Mesendoderm (in vitro differentiated cells): ENCODE results near the gene SCUBE1.

Experiments
- DNase-seq: peaks from one replicate; pipeline ENCODE4 v3.0.0; 2013
- H2AK5ac ChIP-seq: 2 replicates; pipeline ENCODE4 v1.6.1; 2013; ENCODE audit warnings: low read length, inconsistent platforms
- H2BK120ac ChIP-seq: 2 replicates; pipeline ENCODE4 v1.6.1; 2013; ENCODE audit warnings: low read depth, mild to moderate bottlenecking, low read length, moderate library complexity, mixed read lengths
- H2BK15ac ChIP-seq: replicated peaks from 2 replicates; pipeline ENCODE4 v1.6.1; 2013; ENCODE audit warnings: low read depth, mild to moderate bottlenecking, moderate library complexity
- H2BK5ac ChIP-seq: 2 replicates; pipeline ENCODE4 v1.6.1; 2013; ENCODE audit warnings: low read length, inconsistent platforms
- H3K18ac ChIP-seq: 2 replicates; pipeline ENCODE4 v1.6.1; 2013; ENCODE audit warnings: mild to moderate bottlenecking, low read length, mixed read lengths
- H3K23ac ChIP-seq: one replicate; pipeline ENCODE4 v1.6.1; 2013; ENCODE audit warnings: low read length
- H3K27ac ChIP-seq: 2 replicates; pipeline ENCODE4 v1.5.1; 2013; ENCODE audit warnings: low read depth, mild to moderate bottlenecking, inconsistent platforms, low read length, moderate library complexity
- H3K27me3 ChIP-seq: 2 replicates; pipeline ENCODE4 v1.6.1; 2013; ENCODE audit warnings: low read length, control low read depth, mild to moderate bottlenecking, inconsistent platforms; ENCODE audit not compliant: insufficient read depth, poor library complexity
- H3K36me3 ChIP-seq: 2 replicates; pipeline ENCODE4 v1.6.1; 2013; ENCODE audit warnings: low read length, inconsistent platforms; ENCODE audit not compliant: control insufficient read depth, insufficient read depth
- H3K4ac ChIP-seq: one replicate; pipeline ENCODE4 v1.6.1; 2013; ENCODE audit warnings: low read depth, mild to moderate bottlenecking, low read length, moderate library complexity
- H3K4me1 ChIP-seq: 2 replicates; pipeline ENCODE4 v1.6.1; 2013; ENCODE audit warnings: low read depth, low read length, inconsistent platforms; ENCODE audit not compliant: control insufficient read depth
- H3K4me2 ChIP-seq: 2 replicates; pipeline ENCODE4 v1.6.1; 2013; ENCODE audit warnings: low read length
- H3K4me3 ChIP-seq: 2 replicates; pipeline ENCODE4 v1.5.1; 2013; ENCODE audit warnings: mild to moderate bottlenecking, low read length
- H3K56ac ChIP-seq: one replicate; pipeline ENCODE4 v1.6.1; 2013; ENCODE audit warnings: low read length
- H3K79me1 ChIP-seq: 2 replicates; pipeline ENCODE4 v1.6.1; 2013; ENCODE audit warnings: low read length, inconsistent platforms
- H3K79me2 ChIP-seq: 2 replicates; pipeline ENCODE4 v1.6.1; 2013; ENCODE audit warnings: mild to moderate bottlenecking, low read length; ENCODE audit not compliant: control insufficient read depth, insufficient read depth
- H3K9ac ChIP-seq: 2 replicates; pipeline ENCODE4 v1.6.1; 2013; ENCODE audit warnings: low read length, inconsistent platforms
- H4K5ac ChIP-seq: one replicate; pipeline ENCODE4 v1.6.1; 2013; ENCODE audit warnings: low read length
- H4K8ac ChIP-seq: one replicate; pipeline ENCODE4 v1.6.1; 2013; ENCODE audit warnings: low read depth, mild to moderate bottlenecking, control low read depth, low read length, moderate library complexity
- WGBS: extraction: QIAGEN DNeasy Blood & Tissue Kit; methylation state at CpG from one replicate; pipeline ENCODE4 v1.1.7; 2013; ENCODE audit warnings: low lambda C conversion rate, missing lambda C conversion rate; ENCODE audit not compliant: insufficient coverage; ENCODE audit errors: extremely low coverage; 5-methylcytosine and 5-hydroxymethylcytosine counted together

The SCUBE1 gene

DNA sequence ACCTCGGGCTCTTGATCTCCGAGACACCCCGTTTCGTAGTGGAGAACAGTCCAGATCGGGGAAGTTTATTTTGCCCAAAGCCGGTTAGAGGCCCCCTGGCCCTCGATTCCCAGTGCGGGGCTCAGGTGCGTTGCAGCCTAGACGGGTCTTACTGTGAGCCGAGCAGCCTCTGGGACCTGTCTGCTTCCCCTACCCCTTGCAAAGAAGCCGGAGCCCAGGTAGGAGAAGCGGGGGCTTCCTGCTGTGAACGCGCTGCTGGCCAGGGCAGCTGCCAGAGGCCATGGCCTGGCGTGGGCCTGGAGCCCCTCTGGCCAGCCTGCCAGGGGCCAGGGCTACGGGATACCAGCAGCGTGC is 191.2 kb downstream of the SCUBE1 start:
- Histone ChIP-seq H2AK5ac (peak overlapping the region; percentile 24), H3K4me1 (no peaks in the 10 kb centered on the region), H3K79me2 (no peaks in the 10 kb centered on the region), H3K56ac (peak overlapping the region; percentile 90), H2BK15ac (no peak overlapping the region), H3K4me2 (peak overlapping the region; percentile 70), H3K79me1 (no peaks in the 10 kb centered on the region), H4K8ac (no peak overlapping the region), H3K18ac (no peak overlapping the region), H3K27ac (no peak overlapping the region), H2BK5ac (no peak overlapping the region), H3K23ac (no peak overlapping the region), H3K4me3 (no peak overlapping the region), H2BK120ac (no peak overlapping the region), H3K36me3 (no peaks in the 10 kb centered on the region), H3K27me3 (no peaks in the 10 kb centered on the region), H4K5ac (no peak overlapping the region), H3K9ac (peak overlapping the region; percentile 56), H3K4ac (no peak overlapping the region)
- DNase-seq = peak; percentile 19
- WGBS = no CpG with 5 or more reads among the region's 18 CpGs

DNA sequence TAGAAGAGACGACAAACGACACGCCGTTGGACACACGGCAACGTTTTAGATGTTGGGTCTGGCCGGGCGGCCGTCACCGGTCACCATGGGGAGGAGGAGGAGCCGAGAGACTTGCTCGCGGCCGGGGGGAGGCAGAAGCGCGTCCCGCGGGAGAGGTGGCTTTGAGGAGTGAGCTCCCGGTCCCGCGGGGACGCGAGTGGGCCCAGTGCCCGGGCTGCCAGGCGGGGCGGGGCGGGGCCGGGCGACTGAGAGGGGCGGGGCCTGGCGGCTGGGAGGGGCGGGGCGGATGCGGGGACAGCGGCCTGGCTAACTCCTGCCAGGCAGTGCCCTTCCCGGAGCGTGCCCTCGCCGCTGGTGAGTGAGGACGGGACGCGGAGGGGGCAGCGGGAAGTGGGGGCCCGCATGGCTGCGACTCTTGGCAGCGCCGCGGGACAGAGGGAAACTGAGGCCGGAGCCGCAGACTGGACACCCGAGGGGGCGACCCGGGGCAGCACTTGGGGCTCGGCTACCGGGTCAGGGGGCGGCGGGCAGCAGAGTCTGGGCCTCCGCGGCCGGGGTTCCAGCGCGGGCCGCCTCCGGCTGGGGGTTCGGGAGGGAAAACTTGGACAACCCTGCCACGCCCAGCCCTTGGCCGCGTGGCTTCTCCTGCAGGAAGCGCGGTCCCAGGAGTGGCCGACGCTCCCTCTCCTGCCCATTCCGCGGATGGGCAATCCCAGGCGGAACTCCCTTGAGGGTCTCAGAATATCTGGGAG is 191.7 kb downstream of the SCUBE1 start, which contains the start of gene TSPO:
TSPO (plus strand) TSS at position 309 of the 752 bp plus-strand sequence. CDS start 7,680 bp downstream, outside the sequence.
- no peaks in the 10 kb centered on the region for H3K36me3 ChIP-seq
- no peak within 1 kb of the TSS for H3K4ac ChIP-seq
- peak within 1 kb of the TSS; percentile 24 for H2AK5ac ChIP-seq
- peak within 1 kb of the TSS; percentile 90 for H3K56ac ChIP-seq
- no peak within 1 kb of the TSS for H3K18ac ChIP-seq
- H3K4me2 ChIP-seq = peak within 1 kb of the TSS; percentile 70
- H3K9ac ChIP-seq = peak within 1 kb of the TSS; percentile 73
- H2BK5ac ChIP-seq = no peak within 1 kb of the TSS
- H3K4me3 ChIP-seq = peak within 1 kb of the TSS; percentile 30
- WGBS = no CpG with 5 or more reads among the region's 75 CpGs
- no peaks in the 10 kb centered on the region for H3K79me1 ChIP-seq
- no peak within 1 kb of the TSS for H2BK15ac ChIP-seq
- H3K27ac ChIP-seq = no peak within 1 kb of the TSS
- no peak within 1 kb of the TSS for H4K5ac ChIP-seq
- peak; percentile 9 for DNase-seq
- H3K4me1 ChIP-seq = no peaks in the 10 kb centered on the region
- no peak within 1 kb of the TSS for H2BK120ac ChIP-seq
- H4K8ac ChIP-seq = no peak within 1 kb of the TSS
- H3K79me2 ChIP-seq = no peaks in the 10 kb centered on the region
- H3K27me3 ChIP-seq = no peaks in the 10 kb centered on the region
- H3K23ac ChIP-seq = no peak within 1 kb of the TSS

DNA sequence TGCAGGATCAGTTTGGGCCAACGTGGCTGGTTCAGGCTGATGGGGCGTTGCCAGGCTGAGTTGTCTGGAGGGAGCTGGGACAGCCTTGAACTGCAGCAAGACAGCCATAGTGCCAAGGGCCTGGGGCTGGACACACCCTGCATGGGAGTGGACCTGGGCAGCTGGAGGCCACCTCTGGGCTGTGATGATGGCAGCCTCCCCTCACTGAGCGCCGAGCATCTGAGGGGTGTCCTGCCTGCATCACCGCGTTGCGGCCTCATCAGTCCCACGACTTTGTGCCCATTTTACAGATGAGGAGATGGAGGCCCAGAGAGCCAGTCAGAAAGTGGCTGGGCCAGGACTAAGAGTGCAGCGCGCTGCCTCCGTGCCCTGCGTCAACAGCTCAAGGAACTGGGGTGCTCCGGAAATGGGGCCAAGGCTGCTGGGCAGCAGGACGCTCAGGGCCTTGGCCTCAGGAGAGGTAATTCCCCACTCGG is 192.4 kb downstream of the SCUBE1 start:
- Histone ChIP-seq H3K56ac (peak overlapping the region; percentile 90), H3K79me2 (no peaks in the 10 kb centered on the region), H3K9ac (peak overlapping the region; percentile 54), H3K18ac (no peak overlapping the region), H3K27me3 (no peaks in the 10 kb centered on the region), H2AK5ac (no peak overlapping the region), H2BK120ac (no peak overlapping the region), H3K27ac (no peak overlapping the region), H4K8ac (no peak overlapping the region), H3K4me1 (no peaks in the 10 kb centered on the region), H2BK15ac (no peak overlapping the region), H3K4ac (no peak overlapping the region), H3K79me1 (no peaks in the 10 kb centered on the region), H2BK5ac (no peak overlapping the region), H3K23ac (no peak overlapping the region), H3K4me2 (peak overlapping the region; percentile 61), H4K5ac (no peak overlapping the region), H3K36me3 (no peaks in the 10 kb centered on the region), H3K4me3 (peak overlapping the region; percentile 16)
- no peak for DNase-seq
- WGBS = no CpG with 5 or more reads among the region's 15 CpGs

DNA sequence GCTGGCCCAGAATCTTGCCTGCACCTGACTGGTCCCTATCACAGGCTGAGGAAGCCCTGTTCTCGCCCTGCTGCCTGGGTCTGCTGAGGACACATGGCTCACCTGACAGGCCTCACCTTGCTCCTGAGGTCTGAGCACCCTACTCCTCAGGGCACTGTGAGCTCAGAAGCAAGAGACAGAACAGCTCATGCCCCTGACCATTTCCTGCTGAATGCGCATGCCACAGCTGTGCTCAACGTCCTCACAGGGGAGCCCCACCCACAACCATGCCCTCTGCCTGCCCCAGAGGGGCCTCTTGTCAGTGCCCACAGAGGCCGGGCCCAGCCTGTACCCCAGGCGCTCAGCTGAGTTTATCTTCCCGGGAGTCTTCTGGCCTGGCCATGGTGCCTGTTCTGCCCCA is 194.6 kb downstream of the SCUBE1 start:
- Histone ChIP-seq H2BK15ac (no peak overlapping the region), H3K4ac (no peak overlapping the region), H2BK5ac (no peak overlapping the region), H3K79me2 (no peaks in the 10 kb centered on the region), H3K4me3 (no peak overlapping the region), H3K27me3 (no peaks in the 10 kb centered on the region), H3K4me2 (no peak overlapping the region), H3K23ac (no peak overlapping the region), H3K79me1 (no peaks in the 10 kb centered on the region), H3K56ac (no peak overlapping the region), H3K4me1 (no peaks in the 10 kb centered on the region), H3K36me3 (no peaks in the 10 kb centered on the region), H2AK5ac (no peak overlapping the region), H3K9ac (no peak overlapping the region), H4K5ac (no peak overlapping the region), H3K18ac (no peak overlapping the region), H3K27ac (no peak overlapping the region), H4K8ac (no peak overlapping the region), H2BK120ac (no peak overlapping the region)
- DNase-seq = no peak
- no CpG with 5 or more reads among the region's 6 CpGs for WGBS

DNA sequence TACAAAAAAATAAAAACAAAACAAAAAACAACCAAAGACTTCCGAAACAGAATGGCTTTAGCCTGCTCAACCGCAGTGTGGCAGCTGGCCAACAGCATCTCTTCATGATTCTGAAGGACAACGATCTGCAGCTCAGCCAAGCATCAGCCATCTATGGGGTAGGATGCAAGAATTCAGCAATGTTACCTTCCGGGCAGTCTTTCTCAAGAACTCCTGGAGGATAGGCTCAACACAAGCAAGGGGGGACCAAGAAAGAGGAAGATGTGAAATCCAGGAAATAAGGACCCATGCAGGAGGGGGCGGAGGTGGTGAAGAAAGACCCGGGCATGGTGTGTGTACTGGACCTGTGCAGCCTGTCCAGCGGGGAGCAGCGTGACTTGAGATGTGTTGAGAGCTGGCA is 195.4 kb downstream of the SCUBE1 start:
- no peaks in the 10 kb centered on the region for H3K27me3 ChIP-seq
- no peak overlapping the region for H3K9ac ChIP-seq
- no peaks in the 10 kb centered on the region for H3K79me2 ChIP-seq
- no peak overlapping the region for H4K5ac ChIP-seq
- no peak overlapping the region for H3K4me3 ChIP-seq
- H2BK5ac ChIP-seq = no peak overlapping the region
- H3K23ac ChIP-seq = no peak overlapping the region
- H3K27ac ChIP-seq = no peak overlapping the region
- H2BK15ac ChIP-seq = no peak overlapping the region
- no peaks in the 10 kb centered on the region for H3K36me3 ChIP-seq
- no peak overlapping the region for H4K8ac ChIP-seq
- H3K56ac ChIP-seq = no peak overlapping the region
- no peak overlapping the region for H3K18ac ChIP-seq
- DNase-seq = no peak
- H3K4me2 ChIP-seq = no peak overlapping the region
- no peak overlapping the region for H2BK120ac ChIP-seq
- no peaks in the 10 kb centered on the region for H3K4me1 ChIP-seq
- no CpG with 5 or more reads among the region's 8 CpGs for WGBS
- no peaks in the 10 kb centered on the region for H3K79me1 ChIP-seq
- H3K4ac ChIP-seq = no peak overlapping the region
- H2AK5ac ChIP-seq = no peak overlapping the region
